HG03520 (cell line): ENCODE measurements around the gene ERICH3.

Source experiments
- ATAC-seq: cut with Tn5 transposase; IDR thresholded peaks from one replicate; pipeline ENCODE4 v1.9.1; 2021; ENCODE audit warnings: mild to moderate bottlenecking, moderate library complexity; ENCODE audit not compliant: unreplicated experiment

Gene ERICH3

GRCh38 chr1:74591949-74592348 lies 81.6 kb downstream of the ERICH3 start:
- no peak for ATAC-seq

- no peak for ATAC-seq
Observed at GRCh38 chr1:74590288-74590687, 83.3 kb downstream of the ERICH3 start.

GRCh38 chr1:74587888-74588287 lies 85.7 kb downstream of the ERICH3 start:
- no peak for ATAC-seq

DNA sequence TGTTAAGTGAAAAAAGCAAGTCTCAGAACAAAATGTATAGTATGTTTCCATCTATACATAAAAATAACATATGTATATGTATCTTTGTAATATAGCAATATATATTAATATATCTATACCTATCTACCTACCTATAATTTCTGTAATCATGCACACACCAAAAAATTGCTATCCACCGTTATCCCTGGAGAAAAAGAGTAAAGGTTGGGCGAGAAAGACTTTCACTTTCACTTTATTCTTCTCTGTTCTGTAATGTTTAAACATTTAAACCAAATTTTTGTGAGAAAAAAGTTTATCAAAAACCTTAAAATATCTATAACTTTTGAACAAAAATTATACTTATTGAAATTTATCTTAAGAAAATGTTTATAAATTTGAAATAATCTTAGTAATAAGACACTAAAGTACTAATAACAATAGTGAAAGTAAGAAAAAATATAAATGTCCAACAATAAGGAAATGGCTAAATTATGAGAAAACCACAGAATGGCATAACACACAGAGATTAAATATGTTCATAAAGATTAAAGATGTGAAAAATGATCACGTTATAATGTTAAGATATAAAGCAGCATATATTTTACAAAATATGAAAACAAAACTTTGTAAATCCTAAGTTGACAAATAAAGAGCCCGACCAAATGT lies 87.2 kb downstream of the ERICH3 start:
- no peak for ATAC-seq

DNA sequence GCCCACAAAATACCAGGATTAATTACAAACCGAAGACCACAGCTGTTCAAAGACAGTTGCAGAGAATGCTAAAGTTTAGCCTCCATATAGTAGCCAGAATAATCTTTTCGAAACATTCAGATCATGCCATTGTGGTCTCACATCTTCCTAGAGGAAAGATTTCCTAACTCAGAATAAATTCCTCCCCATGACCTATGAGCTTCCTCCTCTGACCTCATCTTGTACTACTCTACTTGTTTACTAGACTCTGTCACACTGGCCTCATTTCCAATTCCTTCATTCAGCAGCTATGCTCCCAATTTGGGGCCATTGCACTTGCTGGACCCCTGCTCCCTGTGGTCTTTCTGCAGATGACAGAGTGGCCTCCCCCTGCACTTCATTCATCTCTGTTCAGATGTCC lies 89.4 kb downstream of the ERICH3 start:
- ATAC-seq, result no peak

GRCh38 chr1:74583397-74583796 lies 90.2 kb downstream of the ERICH3 start:
- ATAC-seq, result no peak

- peak; percentile 99 for ATAC-seq
Observed at GRCh38 chr1:74579425-74579824, 94.2 kb downstream of the ERICH3 start.

- ATAC-seq, result no peak
Observed at GRCh38 chr1:74578101-74578500, 95.5 kb downstream of the ERICH3 start.

- no peak for ATAC-seq
Observed at GRCh38 chr1:74571891-74572290, 101.7 kb downstream of the ERICH3 start.

DNA sequence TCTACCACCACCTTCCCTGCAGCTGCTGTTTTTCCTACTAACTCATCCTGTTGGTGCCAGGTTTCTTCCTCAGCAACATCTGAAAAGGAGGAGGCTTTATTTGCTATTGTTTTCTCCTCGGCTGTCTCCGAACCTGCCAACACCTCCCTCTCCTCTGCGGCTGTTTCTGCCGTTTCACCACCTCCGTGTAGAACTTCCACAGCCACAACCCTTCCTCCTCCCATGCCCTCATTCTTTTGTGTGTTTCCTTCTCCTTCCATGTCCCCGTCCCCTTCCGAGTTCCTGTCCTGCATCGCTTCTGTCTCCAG lies 102.1 kb downstream of the ERICH3 start:
- no peak for ATAC-seq

GRCh38 chr1:74570797-74571492 lies 102.6 kb downstream of the ERICH3 start:
- no peak for ATAC-seq

DNA sequence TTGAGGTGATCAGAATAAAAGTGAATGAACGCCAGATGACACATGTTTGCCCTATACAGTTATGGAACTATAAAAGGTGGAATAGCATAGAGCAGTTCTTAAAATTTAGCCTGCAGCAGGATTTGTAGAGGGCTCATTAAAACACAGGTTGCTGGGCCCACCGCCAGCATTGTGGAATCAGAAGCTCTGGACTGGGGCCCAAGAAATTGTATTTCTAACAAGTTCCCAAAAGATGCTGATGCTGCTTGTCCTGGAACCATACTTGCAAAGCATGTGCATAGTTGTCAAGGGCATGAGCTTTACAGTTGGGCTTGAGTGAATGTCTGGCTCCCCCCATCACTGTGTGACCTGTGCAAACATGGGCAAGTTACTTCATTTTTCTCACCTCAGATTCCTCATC lies 123.7 kb downstream of the ERICH3 start:
- ATAC-seq, result no peak

GRCh38 chr1:74548961-74549750 lies 124.4 kb downstream of the ERICH3 start:
- no peak for ATAC-seq

GRCh38 chr1:74545821-74546220 lies 127.8 kb downstream of the ERICH3 start:
- ATAC-seq, result no peak

DNA sequence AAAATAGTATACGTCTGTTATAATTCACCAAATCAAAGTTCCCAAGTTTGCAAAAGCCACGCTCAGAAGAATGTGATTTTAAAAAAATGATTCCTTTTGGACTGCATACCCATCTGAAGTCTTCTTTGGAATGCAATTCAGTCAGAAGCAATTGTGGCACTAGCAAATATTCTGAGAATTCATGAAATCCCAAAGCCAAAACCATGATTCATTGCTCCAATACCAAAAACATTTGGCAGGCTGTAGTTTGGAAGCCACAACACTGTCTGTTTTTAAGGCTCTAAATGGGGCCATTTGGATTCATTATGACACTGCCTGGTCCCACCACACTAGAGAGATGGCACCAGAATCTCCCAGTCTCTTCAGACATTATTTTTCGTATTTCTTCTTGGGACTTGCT lies 139.4 kb downstream of the ERICH3 start:
- no peak for ATAC-seq

GRCh38 chr1:74531796-74532195 lies 141.8 kb downstream of the ERICH3 start:
- ATAC-seq, result no peak

DNA sequence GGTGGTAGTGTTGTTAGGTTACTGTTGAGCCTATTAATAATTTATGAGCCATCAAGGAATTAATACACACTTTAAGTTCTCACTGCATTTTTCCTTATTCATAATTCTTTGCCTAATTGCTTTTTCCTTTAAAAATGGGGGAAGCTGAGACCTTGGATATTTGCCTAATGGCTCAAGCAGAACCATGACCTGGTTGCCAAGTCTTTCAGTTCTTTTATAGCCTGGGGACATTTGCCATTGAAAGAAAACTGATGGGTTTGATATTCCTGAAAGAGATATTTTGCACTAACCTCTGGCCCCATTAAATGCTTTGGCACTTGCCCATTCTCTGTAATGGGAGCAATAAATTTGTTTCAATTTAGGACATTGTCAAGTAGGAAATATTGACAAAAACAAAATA lies 142.7 kb downstream of the ERICH3 start:
- ATAC-seq, result no peak

DNA sequence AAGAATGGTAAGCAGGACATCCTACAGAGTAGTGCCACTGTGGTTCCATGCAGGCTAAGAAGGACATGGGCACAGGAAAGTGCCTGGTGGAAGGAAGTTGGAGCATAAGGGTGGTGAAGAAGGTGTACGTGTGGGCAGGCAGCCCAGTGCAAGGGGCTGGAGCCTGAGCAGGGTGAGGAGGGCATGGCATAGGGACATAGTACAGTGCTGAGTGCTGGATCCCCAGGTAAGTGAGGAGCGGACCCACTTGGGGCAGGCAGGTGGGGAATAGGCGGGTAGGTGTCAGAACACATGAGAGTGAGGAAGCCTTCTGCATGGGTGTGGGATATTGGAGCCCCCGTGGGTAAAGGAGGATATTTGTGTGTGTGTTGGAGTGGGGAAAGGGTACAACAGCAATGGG lies 145.5 kb downstream of the ERICH3 start:
- no peak for ATAC-seq

- no peak for ATAC-seq
Observed at GRCh38 chr1:74526708-74527107, 146.9 kb downstream of the ERICH3 start.

DNA sequence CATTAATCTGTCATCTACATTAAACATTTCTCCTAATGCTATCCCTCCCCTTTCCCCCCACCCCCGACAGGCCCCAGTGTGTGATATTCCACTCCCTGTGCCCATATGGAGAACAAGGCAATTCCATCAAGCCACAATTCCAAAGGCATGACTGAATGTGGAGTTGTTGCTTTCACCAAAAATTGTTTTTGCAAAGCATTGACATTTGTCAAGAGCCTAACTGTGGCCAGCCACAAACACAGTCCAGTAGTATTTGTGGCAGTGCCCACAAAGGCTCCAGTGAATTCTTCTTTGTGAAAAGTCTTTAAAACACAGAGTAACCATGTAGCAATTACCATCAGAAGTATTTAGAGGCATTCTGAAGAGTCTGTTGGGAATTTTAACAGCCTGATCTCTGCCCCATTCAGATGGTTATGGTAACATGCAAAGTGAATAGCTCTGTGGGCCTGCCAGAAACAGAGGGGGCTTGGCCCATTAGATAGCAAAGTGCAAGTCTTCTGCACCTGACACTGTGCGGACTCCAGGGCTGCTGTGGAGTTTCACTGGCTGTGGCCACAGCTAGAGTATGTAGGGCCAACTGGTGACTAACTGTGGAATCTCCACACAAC lies 149.6 kb downstream of the ERICH3 start:
- no peak for ATAC-seq

DNA sequence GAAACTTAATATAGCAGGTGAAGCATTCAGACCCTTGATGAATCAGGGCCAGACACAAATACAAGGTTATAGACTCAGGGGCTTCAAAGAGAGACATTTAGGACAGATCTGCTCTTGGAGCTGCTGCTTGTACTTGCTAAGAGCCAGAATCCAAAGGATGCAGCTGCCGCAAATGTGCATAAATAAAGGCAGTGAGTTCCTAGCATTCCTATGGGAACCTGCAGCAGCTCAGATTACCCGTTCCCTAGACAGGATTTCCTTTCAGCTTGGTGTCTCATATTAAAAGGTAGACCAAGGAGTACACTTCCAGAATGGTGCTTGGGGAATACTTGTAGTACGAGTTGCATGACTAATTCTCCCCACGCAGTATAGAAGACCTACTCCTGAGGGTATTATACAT lies 151.4 kb downstream of the ERICH3 start:
- ATAC-seq, result no peak
